IMR-90 (cell line): ENCODE results near the gene COL20A1. TPM values are rescaled to one million over a fixed set of nuclear protein-coding genes. Genes with fewer than 3 reads are reported as not detected.

Source experiments
- ATAC-seq: fragments of 200-7000 bp; cut with Tn5 transposase; 2 replicates; pipeline ENCODE4 v1.9.1; 2020; ENCODE audit warnings: low read depth, mild to moderate bottlenecking, moderate library complexity
- BruUV-seq: library from RNA; stranded (reverse); fragments of 400-500 nt; replicated peaks from 2 replicates; lab custom pipeline; 2021; lab: Mats Ljungman, UMichigan
- CTCF ChIA-PET: fragments of 300-600 bp; formaldehyde crosslinking; extraction: SDS; loops from one replicate; lab custom pipeline; 2021; ENCODE audit warnings: antibody characterized with exemption; lab: Yijun Ruan, JAX
- POLR2A ChIA-PET: fragments of 300-600 bp; sonication (Branson Sonifier 250); formaldehyde crosslinking; loops from one replicate; lab custom pipeline; 2022; ENCODE audit warnings: antibody characterized with exemption; ENCODE audit not compliant: unreplicated experiment; lab: Charles Lee
- DNase-seq: peaks from one replicate; pipeline ENCODE4 v3.0.0; 2013
- H2AFZ ChIP-seq: replicated peaks from 2 replicates; pipeline ENCODE3; 2013; ENCODE audit warnings: low read length, mild to moderate bottlenecking; ENCODE audit not compliant: poor library complexity
- H2AK5ac ChIP-seq: 2 replicates; pipeline ENCODE4 v1.6.1; 2013; ENCODE audit warnings: low read depth, low read length, inconsistent platforms
- H2AK9ac ChIP-seq: replicated peaks from 2 replicates; pipeline ENCODE3; 2013; ENCODE audit warnings: mild to moderate bottlenecking, low read depth, low read length, moderate library complexity; ENCODE audit not compliant: poor library complexity
- H2BK120ac ChIP-seq: 2 replicates; pipeline ENCODE4 v1.6.1; 2013; ENCODE audit warnings: low read depth, low read length, inconsistent platforms
- H2BK15ac ChIP-seq: 3 replicates; pipeline ENCODE4 v1.6.1; 2013; ENCODE audit warnings: low read depth, low read length, inconsistent platforms
- H2BK20ac ChIP-seq: 2 replicates; pipeline ENCODE4 v1.6.1; 2013; ENCODE audit warnings: low read depth, mild to moderate bottlenecking, inconsistent platforms, low read length, moderate library complexity
- H2BK5ac ChIP-seq: 2 replicates; pipeline ENCODE4 v1.6.1; 2013; ENCODE audit warnings: mild to moderate bottlenecking, low read depth, low read length, inconsistent platforms; ENCODE audit not compliant: poor library complexity, severe bottlenecking
- H3K14ac ChIP-seq: replicated peaks from 2 replicates; pipeline ENCODE4 v1.6.1; 2013; ENCODE audit warnings: low read depth, low read length, inconsistent platforms
- H3K18ac ChIP-seq: 2 replicates; pipeline ENCODE4 v1.6.1; 2013; ENCODE audit warnings: low read depth, low read length, control low read depth
- H3K23ac ChIP-seq: 2 replicates; pipeline ENCODE4 v1.6.1; 2013; ENCODE audit warnings: low read depth, low read length, inconsistent platforms
- H3K27ac ChIP-seq: 2 replicates; pipeline ENCODE4 v1.5.1; 2013; ENCODE audit warnings: mild to moderate bottlenecking, control low read depth, low read length; ENCODE audit not compliant: insufficient read depth
- H3K27me3 ChIP-seq: 2 replicates; pipeline ENCODE4 v1.6.1; 2013; ENCODE audit warnings: low read length; ENCODE audit not compliant: control insufficient read depth, insufficient read depth
- H3K36me3 ChIP-seq: 2 replicates; pipeline ENCODE4 v1.6.1; 2013; ENCODE audit warnings: low read length, mixed read lengths; ENCODE audit not compliant: control insufficient read depth, insufficient read depth
- H3K4ac ChIP-seq: 2 replicates; pipeline ENCODE4 v1.6.1; 2013; ENCODE audit warnings: low read depth, low read length, inconsistent platforms
- H3K4me1 ChIP-seq: 2 replicates; pipeline ENCODE4 v1.6.1; 2013; ENCODE audit warnings: low read length, mixed read lengths; ENCODE audit not compliant: control insufficient read depth, insufficient read depth
- H3K4me2 ChIP-seq: 2 replicates; pipeline ENCODE4 v1.6.1; 2013; ENCODE audit warnings: low read depth, mild to moderate bottlenecking, control low read depth, low read length, moderate library complexity
- H3K4me3 ChIP-seq: 2 replicates; pipeline ENCODE4 v1.5.1; 2013; ENCODE audit warnings: low read depth, mild to moderate bottlenecking, control low read depth, low read length, moderate library complexity; ENCODE audit not compliant: insufficient read depth
- H3K56ac ChIP-seq: 2 replicates; pipeline ENCODE4 v1.6.1; 2013; ENCODE audit warnings: low read length, inconsistent platforms; ENCODE audit not compliant: insufficient read depth; ENCODE audit errors: extremely low read depth
- H3K79me1 ChIP-seq, 2 experiments: 2 replicates each; pipeline ENCODE4 v1.6.1; 2013; ENCODE audit warnings: low read length in 2 of 2, inconsistent platforms in 1 of 2, low read depth in 1 of 2
- H3K9ac ChIP-seq: 2 replicates; pipeline ENCODE4 v1.6.1; 2013; ENCODE audit warnings: low read depth, low read length, control low read depth
- H3K9me1 ChIP-seq: 2 replicates; pipeline ENCODE4 v1.6.1; 2013; ENCODE audit warnings: low read length, inconsistent platforms; ENCODE audit not compliant: insufficient read depth
- H3K9me3 ChIP-seq: 2 replicates; pipeline ENCODE4 v1.6.1; 2013; ENCODE audit warnings: low read length; ENCODE audit not compliant: control insufficient read depth, insufficient read depth
- H4K20me1 ChIP-seq: 2 replicates; pipeline ENCODE4 v1.6.1; 2013; ENCODE audit warnings: low read length, inconsistent platforms; ENCODE audit not compliant: insufficient read depth
- H4K5ac ChIP-seq: 2 replicates; pipeline ENCODE4 v1.6.1; 2013; ENCODE audit warnings: mild to moderate bottlenecking, low read depth, low read length, control low read depth
- H4K8ac ChIP-seq, 2 experiments: 2 replicates each; pipeline ENCODE4 v1.6.1; 2013; ENCODE audit warnings: low read depth in 2 of 2, low read length in 2 of 2, control low read depth in 1 of 2, inconsistent platforms in 1 of 2
- H4K91ac ChIP-seq: 2 replicates; pipeline ENCODE4 v1.6.1; 2013; ENCODE audit warnings: low read depth, low read length, inconsistent platforms; ENCODE audit not compliant: insufficient read depth
- BHLHE40 ChIP-seq: fragments of 150-350 bp; IDR thresholded peaks from 2 replicates; pipeline ENCODE4 v1.6.1; 2016; ENCODE audit warnings: mild to moderate bottlenecking, low read depth, low read length
- CEBPB ChIP-seq: IDR thresholded peaks from 2 replicates; pipeline ENCODE4 v1.6.1; 2012; ENCODE audit warnings: low read depth, low read length, improper control_type of control experiment
- CHD1 ChIP-seq: IDR thresholded peaks from 2 replicates; pipeline ENCODE4 v1.6.1; 2012; ENCODE audit warnings: low read depth, low read length, improper control_type of control experiment
- CTCF ChIP-seq: conservative IDR thresholded peaks from 2 replicates; pipeline ENCODE4 v1.5.1; 2012; ENCODE audit warnings: mild to moderate bottlenecking, low read depth, low read length, improper control_type of control experiment
- FOS ChIP-seq: fragments of 150-350 bp; IDR thresholded peaks from 2 replicates; pipeline ENCODE4 v1.6.1; 2016; ENCODE audit warnings: low read depth, low read length
- MAFK ChIP-seq: IDR thresholded peaks from 2 replicates; pipeline ENCODE4 v1.6.1; 2012; ENCODE audit warnings: low read depth, low read length, improper control_type of control experiment
- MAZ ChIP-seq: IDR thresholded peaks from 2 replicates; pipeline ENCODE4 v1.6.1; 2012; ENCODE audit warnings: low read depth, mild to moderate bottlenecking, low read length, improper control_type of control experiment, moderate library complexity, borderline replicate concordance
- MXI1 ChIP-seq: IDR thresholded peaks from 2 replicates; pipeline ENCODE4 v1.6.1; 2012; ENCODE audit warnings: low read depth, mild to moderate bottlenecking, low read length, moderate library complexity, borderline replicate concordance
- NFE2L2 ChIP-seq: fragments of 150-350 bp; IDR thresholded peaks from 2 replicates; pipeline ENCODE4 v1.6.1; 2016; ENCODE audit warnings: low read depth, mild to moderate bottlenecking, low read length
- POLR2A ChIP-seq: IDR thresholded peaks from 2 replicates; pipeline ENCODE4 v1.6.1; 2012; ENCODE audit warnings: mild to moderate bottlenecking, low read depth, low read length
- RAD21 ChIP-seq: IDR thresholded peaks from 2 replicates; pipeline ENCODE4 v1.6.1; 2012; ENCODE audit warnings: low read length, improper control_type of control experiment
- RCOR1 ChIP-seq: IDR thresholded peaks from 2 replicates; pipeline ENCODE4 v1.6.1; 2012; ENCODE audit warnings: mild to moderate bottlenecking, low read length, improper control_type of control experiment; ENCODE audit not compliant: insufficient replicate concordance
- RFX5 ChIP-seq: IDR thresholded peaks from 2 replicates; pipeline ENCODE4 v1.8.0; 2012; ENCODE audit warnings: low read depth, mild to moderate bottlenecking, low read length, moderate library complexity
- SMC3 ChIP-seq: fragments of 150-350 bp; IDR thresholded peaks from 2 replicates; pipeline ENCODE4 v1.6.1; 2016; ENCODE audit warnings: low read depth, mild to moderate bottlenecking, antibody characterized with exemption, low read length, moderate library complexity
- USF2 ChIP-seq: fragments of 150-350 bp; IDR thresholded peaks from 2 replicates; pipeline ENCODE4 v1.6.1; 2017; ENCODE audit warnings: mild to moderate bottlenecking, antibody characterized with exemption, low read length, low read depth
- WGBS, 2 experiments: methylation state at CpG; one replicate each; pipeline versions ENCODE4 v1.1.5 to v1.1.7; 2013; ENCODE audit warnings: missing lambda C conversion rate in 2 of 2; ENCODE audit not compliant: insufficient read length in 1 of 2; ENCODE audit errors: extremely low coverage in 2 of 2; 5-methylcytosine and 5-hydroxymethylcytosine counted together
- dilution Hi-C: fragments of 300-500 bp; cut with HindIII; formaldehyde crosslinking; loops from one replicate; pipeline ENCODE4 v1.14.3; 2018; ENCODE audit warnings: low sequenced_read_pairs; ENCODE audit not compliant: unreplicated experiment
- in situ Hi-C: fragments of 300-500 bp; cut with MboI; formaldehyde crosslinking; loops from 3 replicates; pipeline ENCODE4 v1.14.3; 2019; ENCODE audit warnings: low sequenced_read_pairs, inconsistent platforms, mixed read lengths
- intact Hi-C: fragments of 100-400 bp; cut with micrococcal nuclease; formaldehyde crosslinking; loops from 2 replicates; pipeline ENCODE4 v1.10.0; 2022
- polyA plus RNA-seq, 3 experiments: library from polyadenylated mRNA; depleted of rRNA; stranded (reverse); fragments of >200 nt; gene quantifications; 2 replicates each; pipeline ENCODE4 v1.2.3, GENCODE V29; 2012; ENCODE audit warnings: low replicate concordance in 1 of 3
- total RNA-seq: library from RNA; depleted of rRNA; stranded (reverse); fragments of >200 nt; gene quantifications from 2 replicates; pipeline ENCODE4 v1.2.3, GENCODE V29; 2012

Gene COL20A1
- total and polyA plus RNA-seq, 2 of the 4 experiments (the other 2 are of a cell fraction): not detected

GRCh38 chr20:63342561-63343459 lies 49.8 kb downstream of the COL20A1 start:
- no peak overlapping the region for H2BK15ac ChIP-seq
- TF ChIP-seq MAZ: no peak
- no peak for TF ChIP-seq BHLHE40
- TF ChIP-seq RAD21: no peak
- TF ChIP-seq CEBPB: no peak
- TF ChIP-seq CTCF: no peak
- no peak for TF ChIP-seq SMC3
- TF ChIP-seq USF2: no peak
- no peak for TF ChIP-seq CHD1
- TF ChIP-seq NFE2L2: no peak
- TF ChIP-seq POLR2A: no peak
- TF ChIP-seq RCOR1: no peak
- no peak for TF ChIP-seq FOS
- no peak for TF ChIP-seq MXI1
- no peak for TF ChIP-seq MAFK
- TF ChIP-seq RFX5: no peak

More at GRCh38 chr20:63342561-63343459, 49.8 kb downstream of the COL20A1 start:
- Histone ChIP-seq H3K79me1 (no peaks in the 10 kb centered on the region), H4K5ac (no peak overlapping the region), H3K4me3 (no peak overlapping the region), H3K23ac (no peak overlapping the region), H2BK20ac (no peak overlapping the region), H3K4ac (no peak overlapping the region), H3K9me3 (no peaks in the 10 kb centered on the region), H2BK5ac (no peak overlapping the region), H2BK120ac (no peak overlapping the region), H3K4me1 (no peaks in the 10 kb centered on the region), H3K27me3 (peaks cover 42% of the 10 kb centered on the region), H2AK9ac (no peak overlapping the region), H3K4me2 (no peak overlapping the region), H3K27ac (no peak overlapping the region), H3K18ac (no peak overlapping the region), H3K9ac (no peak overlapping the region), H3K36me3 (no peaks in the 10 kb centered on the region), H2AK5ac (no peak overlapping the region), H3K56ac (no peak overlapping the region), H3K14ac (no peak overlapping the region), H3K9me1 (no peaks in the 10 kb centered on the region), H4K8ac (no peak overlapping the region), H4K91ac (no peak overlapping the region), H2AFZ (no peak overlapping the region), H4K20me1 (no peaks in the 10 kb centered on the region)
- in situ Hi-C loops (no loop called here), intact Hi-C loops (no loop called here), dilution Hi-C loops (no loop called here)
- no TSS peak for BruUV-seq
- WGBS, 2 experiments: 87% methylated on average over 42 of the region's 59 CpGs; no CpG with 5 or more reads in 1 of the 2 experiments
- ChIA-PET CTCF (no interaction called here), POLR2A (no interaction called here)
- DNase-seq (no peak), ATAC-seq (no peak)
